ENCODE results near the gene NR1H3.
A peak's percentile ranks its signal among the peaks of the same experiment; 100 is the strongest.

Gene NR1H3

GRCh38 chr11:47270331-47271271 is 12.8 kb downstream of the NR1H3 start:
- DNase-seq = peak; percentile 40 to 56

GRCh38 chr11:47271328-47271727 is 13.5 kb downstream of the NR1H3 start:
- no peak for DNase-seq

- peak in 1 of 2 donors; percentile 7 for DNase-seq
Observed at GRCh38 chr11:47271961-47272661, 14.3 kb downstream of the NR1H3 start.

- DNase-seq = peak in 1 of 2 donors; percentile 11
Observed at GRCh38 chr11:47272706-47273105, 14.9 kb downstream of the NR1H3 start.

GRCh38 chr11:47274495-47275235 is 16.9 kb downstream of the NR1H3 start:
- no peak for DNase-seq

GRCh38 chr11:47276923-47277322 is 19.1 kb downstream of the NR1H3 start:
- DNase-seq = no peak

GRCh38 chr11:47278058-47278457 is 20.3 kb downstream of the NR1H3 start:
- no peak for DNase-seq

GRCh38 chr11:47278769-47279168 is 21.0 kb downstream of the NR1H3 start:
- no peak for DNase-seq

- no peak for DNase-seq
Observed at GRCh38 chr11:47280099-47280498, 22.3 kb downstream of the NR1H3 start.

- no peak for DNase-seq
Observed at GRCh38 chr11:47280860-47281259, 23.1 kb downstream of the NR1H3 start.

GRCh38 chr11:47282462-47282861 is 24.7 kb downstream of the NR1H3 start:
- no peak for DNase-seq

GRCh38 chr11:47284151-47284550 is 26.4 kb downstream of the NR1H3 start:
- no peak for DNase-seq

GRCh38 chr11:47285969-47286770 is 28.4 kb downstream of the NR1H3 start:
- no peak for DNase-seq

GRCh38 chr11:47288066-47288465 is 30.3 kb downstream of the NR1H3 start:
- no peak for DNase-seq

GRCh38 chr11:47289856-47290255 is 32.1 kb downstream of the NR1H3 start:
- DNase-seq = no peak

- DNase-seq = no peak
Observed at GRCh38 chr11:47295385-47295784, 37.6 kb downstream of the NR1H3 start.

GRCh38 chr11:47296045-47296444 is 38.2 kb downstream of the NR1H3 start:
- no peak for DNase-seq

GRCh38 chr11:47299078-47299477 is 41.3 kb downstream of the NR1H3 start:
- no peak for DNase-seq

GRCh38 chr11:47302853-47303252 is 45.1 kb downstream of the NR1H3 start:
- DNase-seq = no peak

GRCh38 chr11:47305734-47306483 is 48.1 kb downstream of the NR1H3 start:
- no peak for DNase-seq

GRCh38 chr11:47306484-47306844 is 48.7 kb downstream of the NR1H3 start:
- no peak for DNase-seq
